ENCODE data around the gene MYL7.

The MYL7 gene

GRCh38 chr7:44149571-44150465, 8.7 kb upstream of the MYL7 start:
- no peak for DNase-seq

DNA sequence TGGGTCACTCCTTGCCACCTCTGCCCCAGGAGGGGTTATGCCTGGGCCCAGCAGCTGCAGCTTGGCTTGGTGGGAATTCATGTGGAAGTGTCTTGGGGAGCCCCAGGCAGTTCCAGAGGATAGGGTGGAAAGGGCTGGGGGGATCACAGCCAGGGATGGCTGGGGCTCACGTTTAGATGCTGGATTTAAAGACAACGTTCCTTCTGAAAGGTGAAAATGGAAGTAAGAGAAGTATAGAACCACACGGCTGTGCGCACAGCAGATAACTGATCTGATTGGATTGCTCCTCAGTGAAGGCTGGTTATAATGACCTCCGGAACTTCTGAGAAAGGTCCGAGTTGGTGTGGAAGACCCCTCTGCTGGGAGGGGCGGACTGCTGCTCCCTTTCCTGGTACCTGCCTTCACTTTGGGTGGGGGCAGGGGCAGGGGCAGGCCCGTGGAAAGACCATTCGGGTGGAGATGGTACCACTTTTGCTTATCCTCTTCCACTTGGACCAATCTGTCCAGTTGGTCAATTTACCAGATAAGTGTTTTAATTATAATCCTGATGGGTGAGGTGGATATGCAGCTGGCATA, 7.9 kb upstream of the MYL7 start:
- DNase-seq: no peak

DNA sequence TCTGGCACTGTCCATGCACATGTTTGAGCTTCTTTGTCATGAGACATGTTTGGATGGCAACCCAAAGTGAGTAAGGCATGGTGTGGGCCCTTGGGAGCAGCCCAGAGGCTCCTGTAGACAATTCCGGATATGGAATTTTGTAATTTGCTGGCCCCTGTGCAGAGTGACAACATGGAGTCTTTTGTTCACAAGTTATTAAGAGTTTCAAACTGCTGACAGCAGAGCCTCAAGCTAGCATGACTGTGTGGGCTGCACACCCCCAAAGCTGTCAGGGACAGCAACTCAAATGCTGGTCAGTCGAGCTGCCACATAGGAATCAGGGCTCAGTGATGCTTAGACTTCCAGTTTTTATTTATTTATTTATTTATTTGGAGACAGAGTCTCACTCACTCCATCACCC, 7.0 kb upstream of the MYL7 start:
- DNase-seq: no peak

- DNase-seq: no peak
Observed at GRCh38 chr7:44147026-44147991, 6.2 kb upstream of the MYL7 start.

GRCh38 chr7:44145969-44146911, 5.1 kb upstream of the MYL7 start:
- DNase-seq: peak; percentile 80

GRCh38 chr7:44145479-44145968, 4.4 kb upstream of the MYL7 start:
- peak; percentile 69 for DNase-seq

DNA sequence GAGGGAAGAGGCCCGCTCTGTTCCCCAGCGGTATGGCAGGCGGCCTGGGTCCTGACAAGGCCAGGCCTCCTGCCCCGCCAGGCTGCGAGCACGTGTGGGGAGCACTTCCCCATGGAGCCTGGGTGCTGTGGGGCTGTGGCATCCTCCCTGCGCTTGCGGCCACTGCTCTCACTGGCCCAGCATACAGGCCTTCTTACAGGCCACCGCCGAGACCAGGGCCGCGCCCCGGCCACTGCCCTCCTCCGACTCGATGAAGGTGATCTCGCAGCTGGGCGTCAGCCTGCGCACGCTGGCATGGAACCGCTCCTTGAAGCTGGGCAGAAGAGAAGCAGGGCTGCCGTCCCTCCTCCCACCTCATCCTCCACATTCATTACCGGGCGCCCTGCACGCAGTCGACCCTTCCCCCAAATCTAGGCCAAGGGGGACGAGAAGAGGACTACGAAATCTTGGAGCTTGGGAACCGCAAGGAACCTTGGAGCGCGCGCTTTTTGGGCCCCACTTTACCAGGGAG, 3.9 kb upstream of the MYL7 start:
- no peak for DNase-seq

GRCh38 chr7:44144426-44144967, 3.4 kb upstream of the MYL7 start:
- DNase-seq: no peak

- no peak for DNase-seq
Observed at GRCh38 chr7:44143646-44144250, 2.6 kb upstream of the MYL7 start.

GRCh38 chr7:44142028-44142427, 896 bp upstream of the MYL7 start:
- DNase-seq: no peak

DNA sequence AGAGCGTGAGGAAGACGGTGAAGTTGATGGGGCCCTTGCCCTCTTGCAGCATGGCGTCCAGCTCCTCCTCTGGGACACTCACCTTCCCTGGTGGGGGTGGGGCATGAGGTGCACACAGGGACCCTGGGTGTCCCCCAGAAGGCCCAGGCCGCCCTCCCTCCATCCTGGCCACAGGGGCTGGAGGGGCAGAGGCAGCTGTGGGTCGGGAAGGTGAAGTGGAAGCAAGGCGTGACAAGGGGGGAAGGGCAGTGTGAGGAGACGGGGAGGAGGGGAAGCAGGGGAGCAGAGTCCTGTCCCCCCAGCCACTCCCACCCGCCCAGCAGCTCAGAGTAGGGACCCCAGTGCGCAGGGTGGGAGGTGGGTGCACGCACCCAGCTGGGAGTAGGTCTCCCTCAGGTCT, 791 bp downstream of the MYL7 start:
- DNase-seq: no peak

DNA sequence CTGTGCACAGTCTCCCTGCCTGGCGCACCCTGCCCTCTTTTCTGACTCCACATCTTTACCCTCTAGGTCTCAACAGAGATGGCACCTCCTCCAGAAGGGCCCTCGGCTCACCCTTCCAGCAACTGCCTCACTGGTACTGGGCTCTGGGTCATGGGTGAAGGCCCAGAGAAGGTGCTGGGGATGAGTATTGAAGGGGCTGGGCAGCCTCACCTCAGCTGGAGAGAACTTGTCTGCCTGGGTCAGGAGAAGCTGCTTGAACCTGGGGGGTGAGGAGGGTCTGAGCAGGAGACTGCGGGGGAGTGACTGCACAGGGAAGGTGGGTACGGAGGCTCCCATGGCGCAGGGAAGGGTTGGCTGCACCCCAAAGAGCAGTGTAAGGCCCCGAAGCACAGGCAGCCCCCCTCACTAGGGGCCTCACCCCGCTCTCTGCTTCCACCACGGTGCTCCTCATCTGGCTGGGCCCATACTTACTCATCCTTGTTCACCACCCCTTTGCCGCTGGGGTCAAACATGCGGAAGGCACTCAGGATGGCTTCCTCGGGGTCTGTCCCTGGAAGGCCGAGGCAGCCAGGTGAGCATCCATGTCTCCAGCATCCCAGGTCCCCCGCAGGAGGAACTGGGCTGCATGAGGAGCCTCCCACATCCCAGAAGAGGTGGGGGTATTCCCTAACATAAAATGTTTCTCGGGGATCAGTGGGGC, 1.7 kb downstream of the MYL7 start:
- DNase-seq: no peak

DNA sequence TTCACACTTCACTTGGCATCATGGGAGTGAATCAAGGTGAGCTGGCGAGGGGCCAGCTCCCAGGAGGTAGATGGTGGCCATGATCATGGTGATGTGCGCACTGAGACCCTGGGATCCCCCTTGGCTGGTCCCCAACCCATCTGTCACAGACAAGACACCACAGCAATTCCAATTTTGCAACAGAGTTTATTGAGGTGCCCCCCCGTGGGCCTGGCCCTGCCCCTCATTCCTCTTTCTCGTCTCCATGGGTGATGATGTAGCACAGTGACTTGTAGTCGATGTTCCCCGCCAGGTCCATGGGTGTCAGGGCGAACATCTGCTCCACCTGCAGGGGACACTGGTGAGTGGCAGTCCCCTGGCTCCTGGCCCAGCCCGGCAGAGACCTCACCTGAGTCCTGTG, 2.4 kb downstream of the MYL7 start:
- DNase-seq: no peak

DNA sequence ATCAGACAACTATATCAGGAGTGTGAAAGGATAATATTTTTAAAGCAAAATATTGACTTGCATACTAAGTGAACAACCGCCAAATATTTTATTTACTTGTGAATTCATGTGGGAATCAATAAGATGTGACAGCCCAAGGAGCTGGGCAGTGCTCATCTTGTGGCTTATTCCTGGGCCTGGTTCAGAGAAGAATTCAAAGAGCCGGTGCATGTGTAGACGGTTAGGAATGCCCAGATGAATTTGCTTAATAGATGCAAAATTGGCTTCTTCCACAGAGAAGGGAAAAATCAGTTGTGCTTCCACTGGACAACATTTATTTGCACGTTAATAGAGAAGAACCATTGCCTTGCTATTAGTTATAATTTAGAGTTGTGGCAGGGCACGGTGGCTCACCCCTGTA, 4.4 kb downstream of the MYL7 start:
- DNase-seq: no peak

DNA sequence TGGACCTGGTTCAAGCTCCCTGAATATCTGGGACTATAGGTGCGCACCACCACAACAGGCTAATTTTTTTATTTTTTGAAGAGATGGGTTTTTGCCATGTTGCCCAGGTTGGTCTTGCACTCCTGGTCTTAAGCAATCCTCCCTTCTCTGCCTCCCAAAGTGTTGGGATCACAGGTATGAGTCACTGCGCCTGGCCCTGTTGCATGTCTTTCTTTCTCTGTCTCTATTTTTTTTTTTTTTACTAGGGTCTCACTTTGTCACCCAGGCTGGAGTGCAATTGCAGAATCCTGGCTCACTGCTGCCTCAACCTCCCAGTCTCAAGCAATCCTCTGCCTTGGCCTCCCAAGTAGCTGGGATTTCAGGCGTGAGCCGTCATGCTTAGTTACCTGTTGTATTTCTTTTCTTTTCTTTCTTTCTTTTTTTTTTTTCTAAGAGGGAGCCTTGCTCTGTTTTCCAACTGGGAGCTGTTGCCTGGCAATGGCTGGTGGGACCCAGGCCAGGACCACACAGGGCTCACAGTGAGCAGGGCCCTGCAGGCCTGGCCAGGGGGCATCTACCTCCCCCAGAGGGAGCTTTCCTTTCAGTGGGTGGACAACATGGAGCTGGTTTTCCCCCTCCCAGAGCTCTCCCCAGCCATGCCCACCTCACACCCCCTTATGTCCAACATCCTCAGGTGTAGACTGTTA, 6.0 kb downstream of the MYL7 start:
- DNase-seq: no peak

- no peak for DNase-seq
Observed at GRCh38 chr7:44133295-44133694, 7.8 kb downstream of the MYL7 start.

DNA sequence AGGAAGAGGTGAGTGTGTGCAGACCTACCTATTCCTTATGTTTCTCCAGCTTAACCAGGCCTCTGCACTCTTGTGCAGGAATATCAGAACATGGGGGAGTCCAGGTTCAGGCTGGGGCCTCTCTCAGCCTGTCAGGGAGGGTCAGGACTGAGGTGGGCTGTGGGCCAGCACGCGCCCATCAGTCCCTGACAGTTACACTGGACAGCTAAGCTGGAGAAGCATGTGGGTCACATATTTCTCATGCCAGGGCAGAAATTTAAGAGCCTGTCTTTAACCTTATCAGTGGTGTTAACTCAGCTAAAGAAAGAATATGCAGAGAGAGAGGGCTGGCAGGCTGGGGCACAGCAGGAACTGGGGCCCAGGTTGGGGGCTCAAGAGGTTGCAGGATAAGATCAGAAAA, 9.1 kb downstream of the MYL7 start:
- DNase-seq: no peak

GRCh38 chr7:44131173-44132029, 9.7 kb downstream of the MYL7 start:
- no peak for DNase-seq

Measured in CD4-positive, alpha-beta T cell treated with Interleukin-10 for 1 hour (primary cell).